ENCODE results near the gene UQCC5. TPM values are rescaled to one million over a fixed set of nuclear protein-coding genes. Genes with fewer than 3 reads are reported as not detected.

Gene UQCC5
- total RNA-seq, 4 donors from 2014 or later: 1.7 to 7.7 (median 4.1) TPM

DNA sequence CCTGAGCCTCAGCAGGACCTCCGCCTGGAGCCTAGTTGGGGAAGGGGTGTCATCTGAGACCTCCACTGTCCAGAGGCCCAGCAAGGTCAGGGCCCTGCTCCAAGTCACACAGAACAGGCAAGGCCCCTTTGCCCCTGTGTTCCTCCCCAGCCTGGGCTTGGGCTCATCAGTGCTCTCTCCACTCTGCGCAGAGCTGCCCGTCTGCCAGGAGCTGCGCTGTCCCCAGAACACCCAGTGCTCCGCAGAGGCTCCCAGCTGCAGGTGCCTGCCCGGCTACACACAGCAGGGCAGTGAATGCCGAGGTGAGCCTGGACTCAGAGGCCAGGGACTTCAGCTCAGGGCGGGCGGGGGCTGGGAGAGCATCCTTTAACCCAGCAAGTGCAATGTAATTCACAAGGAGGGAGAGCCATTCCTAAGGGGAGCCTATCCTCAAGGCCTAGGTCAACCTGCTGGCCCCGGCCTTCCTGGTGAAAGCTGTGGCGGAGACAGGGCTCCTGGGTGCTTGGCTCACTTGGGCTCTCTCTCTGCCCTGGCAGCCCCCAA is 33.5 kb upstream of the UQCC5 start:
- no peak for TF ChIP-seq POLR2A (IDR thresholded peaks at IDR 0.05)
- no peak for TF ChIP-seq CTCF (IDR thresholded peaks at IDR 0.05)
- no peak for DNase-seq
- H3K4me3 ChIP-seq: no peak overlapping the region
- peaks cover 0 to 5% (median 2%) of the 10 kb centered on the region in 4 donors for H3K4me1 ChIP-seq
- no peaks in the 10 kb centered on the region for H3K27me3 ChIP-seq
- H3K36me3 ChIP-seq: no peaks in the 10 kb centered on the region
- H3K27ac ChIP-seq: no peak overlapping the region
- no peaks in the 10 kb centered on the region for H3K9me3 ChIP-seq

GRCh38 chr3:52503788-52504424 is 32.5 kb upstream of the UQCC5 start:
- Histone ChIP-seq H3K27ac (no peak overlapping the region), H3K4me1 (peaks cover 0 to 4% (median 0%) of the 10 kb centered on the region in 4 donors), H3K4me3 (no peak overlapping the region), H3K9me3 (no peaks in the 10 kb centered on the region), H3K27me3 (no peaks in the 10 kb centered on the region), H3K36me3 (no peaks in the 10 kb centered on the region)
- no peak for DNase-seq
- TF ChIP-seq CTCF (IDR thresholded peaks at IDR 0.05): no peak
- no peak for TF ChIP-seq POLR2A (IDR thresholded peaks at IDR 0.05)

DNA sequence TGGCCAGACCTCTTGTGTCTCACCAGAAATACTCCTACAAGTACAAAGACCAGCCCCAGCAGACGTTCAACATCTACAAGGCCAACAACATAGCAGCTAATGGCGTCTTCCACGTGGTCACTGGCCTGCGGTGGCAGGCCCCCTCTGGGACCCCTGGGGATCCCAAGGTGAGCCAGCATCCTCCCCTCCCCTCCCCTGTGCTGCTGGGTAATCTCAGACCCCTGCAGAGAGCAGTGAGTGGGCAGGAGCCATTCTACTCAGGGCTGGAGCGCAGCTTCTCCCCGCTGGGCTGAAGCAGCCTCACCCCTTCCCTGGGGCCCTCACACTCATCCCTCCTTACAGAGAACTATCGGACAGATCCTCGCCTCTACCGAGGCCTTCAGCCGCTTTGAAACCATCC is 31.4 kb upstream of the UQCC5 start:
- Histone ChIP-seq H3K27me3 (no peaks in the 10 kb centered on the region), H3K4me3 (no peak overlapping the region), H3K36me3 (no peaks in the 10 kb centered on the region), H3K4me1 (no peaks in the 10 kb centered on the region), H3K27ac (no peak overlapping the region), H3K9me3 (no peaks in the 10 kb centered on the region)
- DNase-seq: no peak
- TF ChIP-seq POLR2A (IDR thresholded peaks at IDR 0.05) (no peak), CTCF (IDR thresholded peaks at IDR 0.05) (no peak)

DNA sequence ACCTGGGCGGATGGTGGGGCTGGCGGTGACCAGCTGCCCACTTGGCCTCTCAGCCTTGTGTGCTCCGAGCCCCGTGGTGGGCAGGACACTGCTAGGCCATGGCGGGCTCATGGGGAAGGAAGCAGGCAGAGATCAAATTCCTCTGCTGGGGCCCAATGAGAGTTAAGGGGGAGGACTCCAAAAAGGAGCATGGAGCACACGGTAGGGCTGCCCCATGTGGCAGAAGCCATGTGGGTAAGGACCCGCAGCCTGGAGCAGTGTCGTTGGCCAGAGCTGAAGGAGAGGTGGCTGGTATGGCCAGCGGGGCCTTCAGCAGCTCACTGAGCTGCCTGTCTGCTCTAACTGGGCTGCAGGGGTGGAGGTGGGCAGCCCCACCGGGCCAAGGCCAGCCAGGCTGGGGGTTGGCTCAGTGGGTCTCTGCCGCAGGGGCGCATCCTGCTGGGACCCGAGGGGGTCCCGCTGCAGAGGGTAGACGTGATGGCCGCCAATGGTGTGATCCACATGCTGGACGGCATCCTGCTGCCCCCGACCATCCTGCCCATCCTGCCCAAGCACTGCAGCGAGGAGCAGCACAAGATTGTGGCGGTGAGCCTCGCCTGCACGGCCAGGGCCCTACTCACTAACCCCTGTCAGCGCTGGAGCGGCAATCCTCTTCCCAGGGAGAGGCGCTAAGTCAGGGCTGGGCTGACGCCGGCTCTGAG is 30.0 kb upstream of the UQCC5 start:
- Histone ChIP-seq H3K9me3 (no peaks in the 10 kb centered on the region), H3K4me3 (no peak overlapping the region), H3K4me1 (no peaks in the 10 kb centered on the region), H3K36me3 (no peaks in the 10 kb centered on the region), H3K27ac (no peak overlapping the region), H3K27me3 (no peaks in the 10 kb centered on the region)
- TF ChIP-seq POLR2A (IDR thresholded peaks at IDR 0.05) (no peak), CTCF (IDR thresholded peaks at IDR 0.05) (no peak)
- no peak for DNase-seq

DNA sequence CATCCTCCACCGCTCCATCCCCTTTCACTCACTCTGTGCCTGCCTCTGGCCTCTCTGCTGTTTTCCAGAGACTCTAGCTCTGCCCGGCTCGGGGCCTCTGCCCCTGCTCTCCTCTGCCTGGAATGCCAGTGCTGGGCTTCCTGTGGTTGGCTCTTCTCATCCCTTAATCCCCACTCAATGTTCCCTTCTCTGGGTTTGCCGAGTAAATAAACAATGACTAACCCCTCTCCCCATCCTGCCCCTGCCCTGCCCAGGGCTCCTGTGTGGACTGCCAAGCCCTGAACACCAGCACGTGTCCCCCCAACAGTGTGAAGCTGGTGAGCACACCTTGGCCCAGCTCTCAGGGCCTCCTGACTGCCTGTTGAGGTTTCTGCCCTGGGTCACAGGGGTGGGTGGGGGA is 29.0 kb upstream of the UQCC5 start:
- Histone ChIP-seq H3K9me3 (no peaks in the 10 kb centered on the region), H3K4me3 (no peak overlapping the region), H3K27me3 (no peaks in the 10 kb centered on the region), H3K36me3 (no peaks in the 10 kb centered on the region), H3K27ac (no peak overlapping the region), H3K4me1 (no peaks in the 10 kb centered on the region)
- DNase-seq: no peak
- no peak for TF ChIP-seq CTCF (IDR thresholded peaks at IDR 0.05)
- no peak for TF ChIP-seq POLR2A (IDR thresholded peaks at IDR 0.05)

Data from Peyer's patch (tissue), 4 donors.